HEK293 (cell line): ENCODE measurements around the gene MBD4.

ENCODE experiments used
- KLF10 ChIP-seq: fragments of 450-650 bp; IDR thresholded peaks from 2 replicates; pipeline ENCODE4 v1.5.1; 2018; ENCODE audit warnings: missing biosample characterization, mild to moderate bottlenecking, missing genetic modification characterization
- KLF9 ChIP-seq: fragments of 450-650 bp; formaldehyde crosslinking; IDR thresholded peaks from 2 replicates; pipeline ENCODE4 v1.5.1; 2016; ENCODE audit warnings: missing biosample characterization, missing genetic modification characterization, low read depth
- ZNF670 ChIP-seq: fragments of 450-650 bp; formaldehyde crosslinking; IDR thresholded peaks from 2 replicates; pipeline ENCODE4 v1.5.1; 2016; ENCODE audit warnings: missing biosample characterization, missing genetic modification characterization, low read depth
- TF ChIP-seq, protein P1 (sequence below): fragments of 450-650 bp; formaldehyde crosslinking; IDR thresholded peaks from 2 replicates; pipeline ENCODE4 v1.5.1; 2016; ENCODE audit warnings: missing biosample characterization, missing genetic modification characterization
- TF ChIP-seq, protein P2 (sequence below): fragments of 450-650 bp; formaldehyde crosslinking; IDR thresholded peaks from 2 replicates; pipeline ENCODE4 v1.5.1; 2016; ENCODE audit warnings: missing biosample characterization, missing genetic modification characterization

DNA sequence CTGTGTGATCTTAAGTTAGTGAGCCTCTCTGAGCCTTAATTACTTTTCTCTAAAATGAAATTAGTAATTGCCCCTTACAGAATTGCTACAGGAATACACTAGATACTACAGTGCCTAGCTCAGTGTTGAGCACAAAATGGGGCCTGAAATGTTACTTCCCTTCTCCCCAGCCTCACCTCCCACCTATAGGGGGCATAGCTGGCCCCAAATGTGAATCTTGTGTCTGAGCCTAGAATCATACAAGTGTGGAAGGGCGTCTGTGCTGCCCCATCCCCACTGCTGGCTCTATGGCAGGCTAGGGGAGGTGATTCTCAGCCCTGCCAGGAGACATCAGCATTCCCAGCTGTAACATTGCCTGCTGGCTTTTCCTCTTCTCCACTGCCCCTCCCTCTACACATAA lies 43.0 kb upstream of the MBD4 start:
- TF ChIP-seq, protein P1, sequence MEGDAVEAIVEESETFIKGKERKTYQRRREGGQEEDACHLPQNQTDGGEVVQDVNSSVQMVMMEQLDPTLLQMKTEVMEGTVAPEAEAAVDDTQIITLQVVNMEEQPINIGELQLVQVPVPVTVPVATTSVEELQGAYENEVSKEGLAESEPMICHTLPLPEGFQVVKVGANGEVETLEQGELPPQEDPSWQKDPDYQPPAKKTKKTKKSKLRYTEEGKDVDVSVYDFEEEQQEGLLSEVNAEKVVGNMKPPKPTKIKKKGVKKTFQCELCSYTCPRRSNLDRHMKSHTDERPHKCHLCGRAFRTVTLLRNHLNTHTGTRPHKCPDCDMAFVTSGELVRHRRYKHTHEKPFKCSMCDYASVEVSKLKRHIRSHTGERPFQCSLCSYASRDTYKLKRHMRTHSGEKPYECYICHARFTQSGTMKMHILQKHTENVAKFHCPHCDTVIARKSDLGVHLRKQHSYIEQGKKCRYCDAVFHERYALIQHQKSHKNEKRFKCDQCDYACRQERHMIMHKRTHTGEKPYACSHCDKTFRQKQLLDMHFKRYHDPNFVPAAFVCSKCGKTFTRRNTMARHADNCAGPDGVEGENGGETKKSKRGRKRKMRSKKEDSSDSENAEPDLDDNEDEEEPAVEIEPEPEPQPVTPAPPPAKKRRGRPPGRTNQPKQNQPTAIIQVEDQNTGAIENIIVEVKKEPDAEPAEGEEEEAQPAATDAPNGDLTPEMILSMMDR (tag by site-specific recombination): no peak
- TF ChIP-seq KLF9 (tag by site-specific recombination): no peak
- TF ChIP-seq, protein P2, sequence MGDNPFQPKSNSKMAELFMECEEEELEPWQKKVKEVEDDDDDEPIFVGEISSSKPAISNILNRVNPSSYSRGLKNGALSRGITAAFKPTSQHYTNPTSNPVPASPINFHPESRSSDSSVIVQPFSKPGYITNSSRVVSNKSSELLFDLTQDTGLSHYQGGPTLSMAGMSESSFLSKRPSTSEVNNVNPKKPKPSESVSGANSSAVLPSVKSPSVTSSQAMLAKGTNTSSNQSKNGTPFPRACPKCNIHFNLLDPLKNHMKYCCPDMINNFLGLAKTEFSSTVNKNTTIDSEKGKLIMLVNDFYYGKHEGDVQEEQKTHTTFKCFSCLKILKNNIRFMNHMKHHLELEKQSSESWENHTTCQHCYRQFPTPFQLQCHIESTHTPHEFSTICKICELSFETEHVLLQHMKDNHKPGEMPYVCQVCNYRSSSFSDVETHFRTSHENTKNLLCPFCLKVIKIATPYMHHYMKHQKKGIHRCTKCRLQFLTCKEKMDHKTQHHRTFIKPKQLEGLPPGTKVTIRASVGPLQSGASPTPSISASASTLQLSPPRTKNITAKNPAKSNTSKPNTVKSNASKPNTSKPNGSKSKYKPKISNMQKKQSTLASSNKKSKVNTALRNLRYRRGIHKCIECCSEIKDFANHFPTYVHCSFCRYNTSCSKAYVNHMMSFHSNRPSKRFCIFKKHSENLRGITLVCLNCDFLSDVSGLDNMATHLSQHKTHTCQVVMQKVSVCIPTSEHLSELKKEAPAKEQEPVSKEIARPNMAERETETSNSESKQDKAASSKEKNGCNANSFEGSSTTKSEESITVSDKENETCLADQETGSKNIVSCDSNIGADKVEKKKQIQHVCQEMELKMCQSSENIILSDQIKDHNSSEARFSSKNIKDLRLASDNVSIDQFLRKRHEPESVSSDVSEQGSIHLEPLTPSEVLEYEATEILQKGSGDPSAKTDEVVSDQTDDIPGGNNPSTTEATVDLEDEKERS (tag by site-specific recombination): no peak
- no peak for TF ChIP-seq KLF10 (tag by site-specific recombination)
- no peak for TF ChIP-seq ZNF670 (tag by site-specific recombination)
